GM23248 (cell line): ENCODE measurements around the gene KCTD14.

Experiments used
- EZH2 ChIP-seq: fragments of 200-600 bp; sonication (generic); IDR thresholded peaks from 2 replicates; pipeline ENCODE4 v1.6.1; 2018; ENCODE audit warnings: antibody characterized with exemption, mild to moderate bottlenecking; ENCODE audit not compliant: insufficient read depth, poor library complexity, severe bottlenecking
- EZH2phosphoT487 ChIP-seq: fragments of 200-600 bp; sonication (generic); IDR thresholded peaks from 2 replicates; pipeline ENCODE4 v1.6.1; 2018; ENCODE audit warnings: antibody characterized with exemption, moderate library complexity, mild to moderate bottlenecking, low read depth; ENCODE audit not compliant: insufficient read depth

DNA sequence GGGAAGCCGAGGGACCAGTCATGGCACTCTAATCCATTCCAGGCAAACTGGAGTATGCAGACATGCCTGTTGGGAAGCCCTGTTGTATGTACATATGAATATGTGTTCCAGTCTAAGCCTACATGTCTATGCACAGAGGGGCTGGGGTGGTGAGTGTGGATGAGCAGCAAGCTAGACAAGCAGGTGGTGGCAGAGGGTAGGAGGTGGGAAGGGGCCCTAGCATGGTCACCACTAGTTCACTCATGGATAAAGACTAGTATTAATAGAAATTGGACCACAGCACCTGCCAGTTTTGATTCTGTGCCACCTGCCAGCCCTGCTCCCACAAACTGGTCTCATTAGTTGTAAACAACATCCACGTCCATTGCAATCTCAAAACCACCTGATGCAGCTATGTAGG, 42.1 kb upstream of the KCTD14 start:
- TF ChIP-seq EZH2phosphoT487 (no peak), EZH2 (no peak)
